SJCRH30 (cell line): Measurements from ENCODE around the gene TRMO. TPM values are rescaled to one million over a fixed set of nuclear protein-coding genes. Genes with fewer than 3 reads are reported as not detected.

Source experiments
- DNase-seq, 2 experiments: peaks; one replicate each; pipeline ENCODE4 v3.0.0-alpha.2; 2015 to 2020
- H3K27ac ChIP-seq: fragments of 250-450 bp; sonication (Bioruptor Pico); 2 replicates; pipeline ENCODE4 v1.5.1; 2020; ENCODE audit warnings: mild to moderate bottlenecking, moderate library complexity
- H3K27me3 ChIP-seq: fragments of 250-450 bp; sonication (Bioruptor Pico); 2 replicates; pipeline ENCODE4 v1.5.1; 2020; ENCODE audit warnings: mild to moderate bottlenecking, moderate library complexity
- H3K36me3 ChIP-seq: fragments of 250-450 bp; sonication (Bioruptor Pico); 2 replicates; pipeline ENCODE4 v1.5.1; 2020; ENCODE audit warnings: mild to moderate bottlenecking, moderate library complexity
- H3K4me1 ChIP-seq: fragments of 250-450 bp; sonication (Bioruptor Pico); 2 replicates; pipeline ENCODE4 v1.5.1; 2020; ENCODE audit warnings: mild to moderate bottlenecking, moderate library complexity
- H3K4me3 ChIP-seq: fragments of 250-450 bp; sonication (Bioruptor Pico); 2 replicates; pipeline ENCODE4 v1.5.1; 2020; ENCODE audit warnings: mild to moderate bottlenecking, moderate library complexity
- H3K9me3 ChIP-seq: fragments of 250-450 bp; sonication (Bioruptor Pico); replicated peaks from 2 replicates; pipeline ENCODE4 v1.5.1; 2020; ENCODE audit warnings: mild to moderate bottlenecking, moderate library complexity
- total RNA-seq: library from RNA; depleted of rRNA; stranded (reverse); fragments of >200 nt; shearing (Covaris generic); gene quantifications from 2 replicates; pipeline ENCODE4 v1.2.3, GENCODE V29; 2014; rRNA removed

Gene TRMO
- total RNA-seq, 1 experiment from 2014 or later, result 17.1 TPM

- Histone ChIP-seq H3K36me3 (no peaks in the 10 kb centered on the region), H3K27me3 (peaks cover 2% of the 10 kb centered on the region), H3K27ac (no peak overlapping the region), H3K9me3 (0 out of 2 replicates have a peak, but pooled peaks cover 3% of the 10 kb centered on the region), H3K4me3 (no peak overlapping the region), H3K4me1 (no peaks in the 10 kb centered on the region)
- DNase-seq, result no peak
Measured at GRCh38 chr9:97854696-97855485, 67.4 kb downstream of the TRMO start.

Other genes with a start within 250 kb of the TRMO start
- gene XPA, start 225.2 kb downstream of the TRMO start, total RNA-seq, result 12.8 and 13.1 TPM in 2 replicates
- gene FOXE1, start 69.3 kb downstream of the TRMO start, total RNA-seq, result not detected in 2 replicates
- gene HEMGN, start 15.7 kb upstream of the TRMO start, total RNA-seq, result not detected in 2 replicates
- gene ANP32B, start 60.8 kb upstream of the TRMO start, total RNA-seq, result 40.7 and 45.7 TPM in 2 replicates
- 56.0 and 60.4 TPM in 2 replicates for gene NANS, start 134.2 kb upstream of the TRMO start, total RNA-seq
- 0.22 and 0.30 TPM in 2 replicates for gene TRIM14, start 196.7 kb upstream of the TRMO start, total RNA-seq